ENCODE data around the gene TXNL1.
"Not testable (repeated sequence)": the region's sequence is repeated elsewhere in the genome, so short reads cannot be mapped to it uniquely, and the experiment has no call there.

TXNL1 gene

GRCh38 chr18:56643381-56643780 lies 5.0 kb upstream of the TXNL1 start:
- DNase-seq (ENCODE audit: low read depth), result no peak

- DNase-seq (ENCODE audit: low read depth), result no peak
These were observed 3.4 kb upstream of the TXNL1 start for GRCh38 chr18:56641714-56642337.

GRCh38 chr18:56639571-56639970 lies 1.2 kb upstream of the TXNL1 start:
- DNase-seq (ENCODE audit: low read depth), result no peak

GRCh38 chr18:56639104-56639381 lies 651 bp upstream of the TXNL1 start:
- no peak for DNase-seq (ENCODE audit: low read depth)

- no peak for DNase-seq (ENCODE audit: low read depth)
These were observed 621 bp downstream of the TXNL1 start for GRCh38 chr18:56637711-56638231.

GRCh38 chr18:56637176-56637575 lies 1.2 kb downstream of the TXNL1 start:
- DNase-seq (ENCODE audit: low read depth), result no peak

GRCh38 chr18:56635007-56635406 lies 3.4 kb downstream of the TXNL1 start:
- DNase-seq (ENCODE audit: low read depth), result no peak

- no peak for DNase-seq (ENCODE audit: low read depth)
These were observed 6.0 kb downstream of the TXNL1 start for GRCh38 chr18:56632070-56633022.

- no peak for DNase-seq (ENCODE audit: low read depth)
These were observed 10.4 kb downstream of the TXNL1 start for GRCh38 chr18:56627991-56628390.

- DNase-seq (ENCODE audit: low read depth), result no peak
These were observed 22.5 kb downstream of the TXNL1 start for GRCh38 chr18:56615738-56616520.

- no peak for DNase-seq (ENCODE audit: low read depth)
These were observed 31.8 kb downstream of the TXNL1 start for GRCh38 chr18:56606618-56607017.

- DNase-seq (ENCODE audit: low read depth), result no peak
These were observed 40.0 kb downstream of the TXNL1 start for GRCh38 chr18:56598422-56598821.

GRCh38 chr18:56593906-56594305 lies 44.5 kb downstream of the TXNL1 start:
- DNase-seq (ENCODE audit: low read depth), result no peak

- no peak for DNase-seq (ENCODE audit: low read depth)
These were observed 58.4 kb downstream of the TXNL1 start for GRCh38 chr18:56580026-56580425.

GRCh38 chr18:56579451-56579850 lies 58.9 kb downstream of the TXNL1 start:
- DNase-seq (ENCODE audit: low read depth), result no peak

- DNase-seq (ENCODE audit: low read depth), result no peak
These were observed 61.4 kb downstream of the TXNL1 start for GRCh38 chr18:56576826-56577573.

GRCh38 chr18:56575819-56576663 lies 62.4 kb downstream of the TXNL1 start:
- no peak for DNase-seq (ENCODE audit: low read depth)

- no peak for DNase-seq (ENCODE audit: low read depth)
These were observed 63.5 kb downstream of the TXNL1 start for GRCh38 chr18:56574861-56575260.

- not testable (repeated sequence) for DNase-seq (ENCODE audit: low read depth)
These were observed 66.1 kb downstream of the TXNL1 start for GRCh38 chr18:56572267-56572666.

GRCh38 chr18:56570978-56571377 lies 67.4 kb downstream of the TXNL1 start:
- no peak for DNase-seq (ENCODE audit: low read depth)

GRCh38 chr18:56569416-56569815 lies 69.0 kb downstream of the TXNL1 start:
- no peak for DNase-seq (ENCODE audit: low read depth)
